HEK293T (cell line): ENCODE measurements around the gene SIGLEC5.

Experiments
- CTCF ChIA-PET: fragments of 350-600 bp; formaldehyde crosslinking; extraction: SDS; loops from one replicate; lab custom pipeline; 2021; ENCODE audit warnings: antibody characterized with exemption, inconsistent platforms; lab: Yijun Ruan, JAX
- POLR2A ChIA-PET: fragments of 350-600 bp; formaldehyde crosslinking; extraction: SDS; loops from one replicate; lab custom pipeline; 2020; ENCODE audit warnings: antibody characterized with exemption, inconsistent platforms; lab: Yijun Ruan, JAX
- DNase-seq: peaks from one replicate; pipeline ENCODE4 v3.0.0; 2012; ENCODE audit warnings: mixed read lengths; ENCODE audit errors: extremely low spot score
- ARNT ChIP-seq: fragments of 450-650 bp; IDR thresholded peaks from 2 replicates; pipeline ENCODE4 v1.6.1; 2017; ENCODE audit warnings: mild to moderate bottlenecking
- BHLHE40 ChIP-seq: fragments of 450-650 bp; IDR thresholded peaks from 2 replicates; pipeline ENCODE4 v1.6.1; 2016; ENCODE audit warnings: mild to moderate bottlenecking, moderate library complexity, borderline replicate concordance
- CTBP1 ChIP-seq: fragments of 450-650 bp; IDR thresholded peaks from 2 replicates; pipeline ENCODE4 v1.6.1; 2016; ENCODE audit warnings: borderline replicate concordance
- ELF4 ChIP-seq: fragments of 450-650 bp; IDR thresholded peaks from 2 replicates; pipeline ENCODE4 v1.6.1; 2017; ENCODE audit warnings: antibody characterized with exemption
- FOXA1 ChIP-seq: fragments of 450-650 bp; IDR thresholded peaks from 2 replicates; pipeline ENCODE4 v1.6.1; 2016; ENCODE audit warnings: mild to moderate bottlenecking
- FOXK2 ChIP-seq: fragments of 450-650 bp; IDR thresholded peaks from 2 replicates; pipeline ENCODE4 v1.6.1; 2016; ENCODE audit warnings: mild to moderate bottlenecking
- FOXM1 ChIP-seq: fragments of 450-650 bp; IDR thresholded peaks from 2 replicates; pipeline ENCODE4 v1.6.1; 2017; ENCODE audit warnings: mild to moderate bottlenecking, borderline replicate concordance
- HDGF ChIP-seq: fragments of 450-650 bp; IDR thresholded peaks from 2 replicates; pipeline ENCODE4 v1.6.1; 2017; ENCODE audit warnings: antibody characterized with exemption, borderline replicate concordance
- L3MBTL2 ChIP-seq: fragments of 450-650 bp; conservative IDR thresholded peaks from 2 replicates; pipeline ENCODE4 v1.6.1; 2016; ENCODE audit warnings: mild to moderate bottlenecking
- LEF1 ChIP-seq: fragments of 450-650 bp; IDR thresholded peaks from 2 replicates; pipeline ENCODE4 v1.6.1; 2017; ENCODE audit warnings: mild to moderate bottlenecking, borderline replicate concordance
- NFRKB ChIP-seq: fragments of 450-650 bp; IDR thresholded peaks from 2 replicates; pipeline ENCODE4 v1.6.1; 2016; ENCODE audit warnings: mild to moderate bottlenecking, moderate library complexity
- PKNOX1 ChIP-seq: fragments of 450-650 bp; IDR thresholded peaks from 2 replicates; pipeline ENCODE4 v1.6.1; 2016
- SP1 ChIP-seq: fragments of 450-650 bp; IDR thresholded peaks from 2 replicates; pipeline ENCODE4 v1.6.1; 2017
- SUZ12 ChIP-seq: fragments of 450-650 bp; IDR thresholded peaks from 2 replicates; pipeline ENCODE4 v1.6.1; 2016; ENCODE audit warnings: mild to moderate bottlenecking
- TARDBP ChIP-seq: fragments of 450-650 bp; IDR thresholded peaks from 2 replicates; pipeline ENCODE4 v1.6.1; 2016
- ZNF384 ChIP-seq: fragments of 450-650 bp; IDR thresholded peaks from 2 replicates; pipeline ENCODE4 v1.6.1; 2016

SIGLEC5 gene

GRCh38 chr19:51663650-51664049 is 33.4 kb upstream of the SIGLEC5 start:
- DNase-seq = no peak
- ChIA-PET POLR2A (no interaction called here), CTCF (interaction anchor here (0.6 kb wide), 1 partner anchor 975 kb away, joined by 3 read pairs; no protein-coding TSS in a partner anchor)
- TF ChIP-seq ZNF384 = no peak
- TF ChIP-seq HDGF = no peak
- no peak for TF ChIP-seq LEF1
- no peak for TF ChIP-seq FOXM1
- TF ChIP-seq PKNOX1 = no peak
- TF ChIP-seq FOXK2 = no peak
- no peak for TF ChIP-seq FOXA1
- TF ChIP-seq ARNT = no peak
- no peak for TF ChIP-seq ELF4
- no peak for TF ChIP-seq BHLHE40
- TF ChIP-seq CTBP1 = no peak
- no peak for TF ChIP-seq TARDBP
- no peak for TF ChIP-seq SP1
- no peak for TF ChIP-seq NFRKB
- TF ChIP-seq L3MBTL2 = no peak

- TF ChIP-seq LEF1 = no peak
- ChIA-PET POLR2A (interaction anchor here (2.0 kb wide), 1 partner anchor 27 kb away, joined by 11 read pairs; no protein-coding TSS in a partner anchor), CTCF (interaction anchor here (0.5 to 1.0 kb wide), 7 partner anchors 10 to 307 kb away, joined by 3 to 7 read pairs (median 3); no protein-coding TSS in a partner anchor)
These were observed 30.9 kb upstream of the SIGLEC5 start for GRCh38 chr19:51660975-51661600.

GRCh38 chr19:51654783-51655182 is 24.6 kb upstream of the SIGLEC5 start:
- ChIA-PET POLR2A (no interaction called here), CTCF (interaction anchor here (0.9 kb wide), 1 partner anchor 184 kb away, joined by 3 read pairs; no protein-coding TSS in a partner anchor)
- DNase-seq = no peak
- no peak for TF ChIP-seq FOXM1
- no peak for TF ChIP-seq L3MBTL2
- no peak for TF ChIP-seq TARDBP
- no peak for TF ChIP-seq FOXA1
- no peak for TF ChIP-seq LEF1
- no peak for TF ChIP-seq NFRKB
- no peak for TF ChIP-seq ELF4
- no peak for TF ChIP-seq SUZ12

More at GRCh38 chr19:51660975-51661600, 30.9 kb upstream of the SIGLEC5 start:
- peak; percentile 64 for DNase-seq

GRCh38 chr19:51653162-51653561 is 23.0 kb upstream of the SIGLEC5 start:
- DNase-seq = no peak
- ChIA-PET CTCF (no interaction called here), POLR2A (no interaction called here)
- TF ChIP-seq LEF1 (no peak), FOXK2 (no peak), SUZ12 (no peak), SP1 (no peak), CTBP1 (no peak), ELF4 (no peak), BHLHE40 (no peak), PKNOX1 (no peak)

GRCh38 chr19:51652266-51652665 is 22.1 kb upstream of the SIGLEC5 start:
- DNase-seq = no peak
- TF ChIP-seq LEF1 = no peak
- no peak for TF ChIP-seq SUZ12
- no peak for TF ChIP-seq ARNT
- TF ChIP-seq SP1 = no peak
- ChIA-PET POLR2A (no interaction called here), CTCF (no interaction called here)

GRCh38 chr19:51651216-51651846 is 21.1 kb upstream of the SIGLEC5 start:
- CTCF ChIA-PET = interaction anchor here (0.9 kb wide), 1 partner anchor 10 kb away, joined by 3 read pairs; no protein-coding TSS in a partner anchor
- DNase-seq = no peak
- POLR2A ChIA-PET = no interaction called here
- TF ChIP-seq FOXK2 (no peak), NFRKB (no peak), FOXM1 (no peak), TARDBP (no peak), ZNF384 (no peak), PKNOX1 (no peak), SUZ12 (no peak), ARNT (no peak), SP1 (no peak), L3MBTL2 (no peak)
